Activated effector memory CD4-positive, alpha-beta T cell treated with Interleukin-2 at 50 U/mL for 16 hours (primary cell): Measurements from ENCODE around the gene SLC22A8.
A peak's percentile ranks its signal among the peaks of the same experiment; 100 is the strongest.
"Not testable (repeated sequence)": the region's sequence is repeated elsewhere in the genome, so short reads cannot be mapped to it uniquely, and the experiment has no call there.

Experiments used
- DNase-seq: peaks from one replicate; pipeline ENCODE4 v3.0.0-alpha.2; 2020

SLC22A8 gene, protein sequence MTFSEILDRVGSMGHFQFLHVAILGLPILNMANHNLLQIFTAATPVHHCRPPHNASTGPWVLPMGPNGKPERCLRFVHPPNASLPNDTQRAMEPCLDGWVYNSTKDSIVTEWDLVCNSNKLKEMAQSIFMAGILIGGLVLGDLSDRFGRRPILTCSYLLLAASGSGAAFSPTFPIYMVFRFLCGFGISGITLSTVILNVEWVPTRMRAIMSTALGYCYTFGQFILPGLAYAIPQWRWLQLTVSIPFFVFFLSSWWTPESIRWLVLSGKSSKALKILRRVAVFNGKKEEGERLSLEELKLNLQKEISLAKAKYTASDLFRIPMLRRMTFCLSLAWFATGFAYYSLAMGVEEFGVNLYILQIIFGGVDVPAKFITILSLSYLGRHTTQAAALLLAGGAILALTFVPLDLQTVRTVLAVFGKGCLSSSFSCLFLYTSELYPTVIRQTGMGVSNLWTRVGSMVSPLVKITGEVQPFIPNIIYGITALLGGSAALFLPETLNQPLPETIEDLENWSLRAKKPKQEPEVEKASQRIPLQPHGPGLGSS

GRCh38 chr11:63015521-63016215 lies at the start of gene SLC22A8:
Gene SLC22A8, minus strand, starts transcription at chr11:63015841. Its CDS starts 883 bp downstream, at chr11:63014958.
- no peak for DNase-seq

GRCh38 chr11:63046203-63046602 lies 30.6 kb upstream of the SLC22A8 start:
- not testable (repeated sequence) for DNase-seq

- no peak for DNase-seq
These were observed 27.0 kb upstream of the SLC22A8 start for GRCh38 chr11:63042596-63042995.

- DNase-seq = no peak
These were observed 16.8 kb upstream of the SLC22A8 start for GRCh38 chr11:63032457-63032856.

- DNase-seq = peak; percentile 69
These were observed 8.4 kb upstream of the SLC22A8 start for GRCh38 chr11:63023841-63024648.

GRCh38 chr11:63023222-63023814 lies 7.7 kb upstream of the SLC22A8 start:
- DNase-seq = no peak

GRCh38 chr11:63022441-63022840 lies 6.8 kb upstream of the SLC22A8 start:
- no peak for DNase-seq

GRCh38 chr11:63020671-63021291 lies 5.1 kb upstream of the SLC22A8 start:
- no peak for DNase-seq

DNA sequence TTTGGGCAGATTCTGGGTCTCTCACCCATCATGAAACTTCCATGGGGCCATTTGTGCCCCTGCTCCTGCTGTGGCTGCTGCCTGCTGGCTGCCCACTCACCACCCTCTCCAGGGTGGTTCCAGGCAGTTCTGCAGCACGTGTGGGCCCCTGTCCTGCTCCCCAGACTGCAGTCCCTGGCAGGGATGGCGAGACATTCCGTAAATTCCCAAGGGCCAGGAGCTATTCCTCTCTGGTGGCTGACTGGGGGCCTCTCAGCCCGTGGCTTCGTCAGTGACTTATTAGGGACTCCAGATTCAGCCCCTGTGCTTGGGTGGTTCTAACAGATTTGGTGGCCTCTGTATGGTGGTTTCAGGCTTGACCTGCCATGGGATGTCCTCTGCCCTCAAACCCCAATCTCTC lies 3.9 kb upstream of the SLC22A8 start:
- no peak for DNase-seq

- no peak for DNase-seq
These were observed 1.8 kb upstream of the SLC22A8 start for GRCh38 chr11:63017306-63017974.

- no peak for DNase-seq
These were observed 1.1 kb downstream of the SLC22A8 start for GRCh38 chr11:63014408-63015055.

DNA sequence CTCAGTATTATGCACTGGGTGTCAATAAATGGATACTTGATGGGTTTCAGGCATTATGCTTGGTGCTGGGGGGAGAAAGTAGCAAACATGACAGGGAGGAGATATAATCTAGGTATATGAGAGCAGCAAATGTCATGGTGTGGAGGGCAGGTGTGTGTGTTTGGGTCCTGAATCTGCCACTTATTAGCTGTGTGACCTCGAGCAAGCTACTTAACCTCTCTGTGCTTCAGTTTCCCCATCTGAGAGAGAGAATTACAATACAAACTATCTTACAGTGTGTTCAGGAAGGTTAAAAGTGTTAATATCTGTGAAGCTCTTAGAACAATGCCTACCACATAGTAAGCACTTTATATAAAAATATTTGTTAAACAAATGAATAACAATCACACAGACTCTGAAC lies 2.8 kb downstream of the SLC22A8 start:
- DNase-seq = no peak

GRCh38 chr11:63012430-63012829 lies 3.2 kb downstream of the SLC22A8 start:
- no peak for DNase-seq

DNA sequence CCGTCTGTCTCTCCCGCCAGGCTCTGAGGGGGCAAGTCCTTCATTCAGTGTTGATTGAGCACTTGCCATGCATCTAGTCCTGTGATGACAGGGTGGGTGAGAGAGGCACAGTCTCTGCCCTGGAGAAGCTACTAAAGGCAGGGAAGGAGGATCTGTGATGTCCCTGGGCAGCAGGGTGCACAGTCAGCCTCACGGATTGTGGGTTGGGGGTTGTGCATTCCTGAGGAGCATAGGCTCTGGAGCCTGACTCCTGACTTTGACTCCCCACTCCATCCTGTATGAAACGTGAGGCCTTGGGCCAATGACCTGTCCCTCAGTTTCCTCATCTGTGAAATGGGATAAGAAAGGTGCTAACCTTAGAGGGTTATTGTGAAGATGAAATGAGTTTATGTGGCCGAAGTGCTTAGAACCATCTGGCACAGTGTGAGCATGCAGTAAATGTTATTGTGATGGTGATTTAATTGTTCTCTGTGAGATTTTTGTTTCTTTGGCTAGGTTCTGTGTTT lies 4.7 kb downstream of the SLC22A8 start:
- no peak for DNase-seq

DNA sequence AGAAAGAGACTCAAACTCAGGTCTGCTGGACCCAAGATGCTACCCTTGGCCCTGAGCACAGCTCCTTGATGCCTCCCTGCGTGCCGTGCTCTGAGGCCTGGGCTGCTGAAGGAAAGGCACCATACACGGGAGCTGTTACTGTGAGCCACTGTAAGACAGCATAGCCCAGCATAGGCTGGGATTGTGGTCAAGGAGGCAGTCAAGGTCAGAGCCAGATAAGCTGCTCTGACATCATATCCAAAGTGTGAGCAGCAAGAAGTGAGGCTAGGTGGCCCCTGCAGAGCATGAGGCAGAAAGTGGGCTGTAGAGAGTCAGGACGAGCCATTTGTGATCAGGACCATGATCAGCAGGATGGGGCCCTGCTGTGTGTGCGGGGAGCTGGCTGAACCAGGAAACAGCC lies 7.7 kb downstream of the SLC22A8 start:
- DNase-seq = no peak

DNA sequence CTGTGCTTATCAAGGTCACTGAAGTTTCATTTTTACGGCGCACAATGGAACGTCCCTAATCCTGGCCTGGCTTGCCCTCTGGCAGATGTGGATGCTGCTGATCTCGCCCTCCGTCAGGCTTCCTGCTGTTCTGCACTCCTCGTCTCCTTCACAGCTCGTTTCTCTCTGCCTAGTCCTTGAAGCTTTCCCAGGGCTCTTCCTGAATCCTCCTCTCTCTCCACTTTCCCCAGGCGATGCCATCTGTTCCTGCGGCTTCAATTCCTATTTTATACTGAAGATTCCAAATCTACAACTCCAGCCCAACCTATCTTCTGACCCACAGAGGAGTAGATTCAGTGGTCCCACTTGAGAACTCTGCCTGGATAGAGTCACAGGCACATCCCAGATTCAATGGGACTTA lies 14.2 kb downstream of the SLC22A8 start:
- DNase-seq = no peak

GRCh38 chr11:62999649-63000048 lies 16.0 kb downstream of the SLC22A8 start:
- DNase-seq = no peak

DNA sequence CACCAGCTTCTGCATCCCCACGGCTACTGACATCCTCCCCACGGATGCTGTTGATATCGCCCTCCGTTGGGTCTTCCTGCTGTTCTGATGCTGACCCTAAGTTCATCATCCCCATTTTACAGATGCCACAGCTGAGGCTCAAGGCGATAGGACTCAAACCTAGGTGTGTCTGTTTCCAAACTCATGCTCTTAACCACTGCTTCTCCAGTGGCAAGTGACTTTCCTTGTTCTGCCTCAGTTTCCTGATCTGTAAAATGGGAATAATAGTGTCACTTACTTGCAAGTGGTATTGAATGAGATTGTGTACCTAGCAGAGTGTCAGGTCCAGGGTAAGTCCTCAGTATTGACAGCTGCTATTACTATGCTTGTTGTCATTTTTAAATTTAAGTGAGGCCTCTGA lies 16.5 kb downstream of the SLC22A8 start:
- DNase-seq = no peak

GRCh38 chr11:62996271-62996670 lies 19.4 kb downstream of the SLC22A8 start:
- DNase-seq = no peak

DNA sequence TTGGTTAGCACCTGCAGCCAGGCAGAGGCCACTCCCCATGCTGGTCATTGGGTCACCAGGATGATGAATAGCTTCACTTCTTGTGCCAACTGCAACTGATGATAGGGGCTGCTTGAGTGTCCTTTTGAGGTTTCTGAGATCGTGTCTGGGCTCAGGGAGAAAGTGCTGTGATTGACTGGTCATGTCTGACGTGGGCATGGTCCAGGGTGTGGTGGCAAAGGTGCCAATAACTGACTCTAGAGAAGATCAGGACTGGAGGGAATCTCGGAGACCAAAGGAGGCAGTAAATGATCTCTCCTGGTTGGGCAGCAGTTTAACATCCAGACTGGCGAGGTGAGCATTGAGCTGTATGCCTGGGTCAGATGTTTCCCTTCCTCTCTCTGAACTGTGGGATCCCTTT lies 20.9 kb downstream of the SLC22A8 start:
- DNase-seq = no peak

- DNase-seq = no peak
These were observed 27.4 kb downstream of the SLC22A8 start for GRCh38 chr11:62988276-62988675.
